SK-N-SH (cell line): ENCODE results near the gene SHISA3. TPM values are rescaled to one million over a fixed set of nuclear protein-coding genes. Genes with fewer than 3 reads are reported as not detected.

ENCODE experiments used
- CTCF ChIA-PET: fragments of 300-600, 350-600 bp; formaldehyde crosslinking; extraction: SDS; loops from one replicate; lab custom pipeline; 2021; lab: Yijun Ruan, JAX
- POLR2A ChIA-PET: fragments of 350-600 bp; sonication (Branson Sonifier 250); formaldehyde crosslinking; extraction: SDS; loops from one replicate; lab custom pipeline; 2020; ENCODE audit warnings: antibody characterized with exemption, inconsistent platforms; lab: Yijun Ruan, JAX
- DNase-seq: peaks from one replicate; pipeline ENCODE4 v3.0.0; 2012
- H2AFZ ChIP-seq: fragments of 200-600 bp; sonication (generic); 2 replicates; pipeline ENCODE4 v1.8.1; 2016; ENCODE audit warnings: antibody characterized with exemption, mild to moderate bottlenecking, low read depth
- H3F3A ChIP-seq: fragments of 200-600 bp; sonication (generic); replicated peaks from 2 replicates; pipeline ENCODE3; 2016; ENCODE audit warnings: antibody characterized with exemption, mild to moderate bottlenecking; ENCODE audit not compliant: insufficient read depth
- H3K27ac ChIP-seq, 2 experiments: fragments of 200-500 bp in 1 of 2; fragments of 200-600 bp in 1 of 2; sonication (Bioruptor generic) in 1 of 2; sonication (generic), shearing (Covaris generic) in 1 of 2; 2 replicates each; pipeline versions ENCODE4 v1.5.1 to v1.6.1; 2014 to 2016; ENCODE audit warnings: low read depth in 2 of 2, inconsistent platforms in 1 of 2, low read length in 1 of 2, mild to moderate bottlenecking in 1 of 2, mixed read lengths in 1 of 2
- H3K27me3 ChIP-seq: fragments of 200-600 bp; sonication (generic), shearing (Covaris generic); 2 replicates; pipeline ENCODE4 v1.6.1; 2016; ENCODE audit warnings: mixed run types; ENCODE audit not compliant: insufficient read depth
- H3K36me3 ChIP-seq, 2 experiments: fragments of 200-500 bp in 1 of 2; fragments of 200-600 bp in 1 of 2; sonication (Bioruptor generic) in 1 of 2; sonication (generic) in 1 of 2; replicated peaks in 1 of 2; 2 replicates each; pipeline versions ENCODE3 to v1.5.1; 2014 to 2016; ENCODE audit warnings: low read length in 1 of 2, mild to moderate bottlenecking in 1 of 2; ENCODE audit not compliant: insufficient read depth in 2 of 2, control insufficient read depth in 1 of 2
- H3K4me1 ChIP-seq, 2 experiments: fragments of 200-500 bp in 1 of 2; fragments of 200-600 bp in 1 of 2; sonication (Bioruptor generic) in 1 of 2; sonication (generic), shearing (Covaris generic) in 1 of 2; 2 replicates each; pipeline versions ENCODE4 v1.5.1 to v1.6.1; 2014 to 2016; ENCODE audit warnings: low read depth in 1 of 2, low read length in 1 of 2, mixed run types in 1 of 2; ENCODE audit not compliant: insufficient read depth in 2 of 2, control insufficient read depth in 1 of 2
- H3K4me2 ChIP-seq: fragments of 200-600 bp; sonication (generic), shearing (Covaris generic); 2 replicates; pipeline ENCODE4 v1.6.1; 2017; ENCODE audit warnings: mixed run types
- H3K4me3 ChIP-seq, 2 experiments: fragments of 200-500 bp in 1 of 2; fragments of 200-600 bp in 1 of 2; sonication (Bioruptor generic) in 1 of 2; sonication (generic), shearing (Covaris generic) in 1 of 2; 2 replicates each; pipeline versions ENCODE4 v1.5.1 to v1.8.1; 2014 to 2016; ENCODE audit warnings: low read depth in 2 of 2, inconsistent platforms in 1 of 2, low read length in 1 of 2, mild to moderate bottlenecking in 1 of 2, mixed read lengths in 1 of 2, moderate library complexity in 1 of 2
- H3K79me2 ChIP-seq: fragments of 200-600 bp; sonication (generic); 2 replicates; pipeline ENCODE4 v1.8.1; 2017; ENCODE audit warnings: mild to moderate bottlenecking; ENCODE audit not compliant: insufficient read depth
- H3K9ac ChIP-seq: fragments of 200-600 bp; sonication (generic); 2 replicates; pipeline ENCODE4 v1.6.1; 2017; ENCODE audit warnings: mixed run types
- H3K9me2 ChIP-seq: fragments of 200-600 bp; sonication (generic); 2 replicates; pipeline ENCODE4 v1.6.1; 2017; ENCODE audit warnings: mixed run types
- H3K9me3 ChIP-seq: fragments of 200-600 bp; sonication (generic); 2 replicates; pipeline ENCODE4 v1.6.1; 2017; ENCODE audit warnings: mixed run types, mild to moderate bottlenecking, moderate library complexity
- H4K20me1 ChIP-seq: fragments of 200-600 bp; sonication (generic); 2 replicates; pipeline ENCODE4 v1.6.1; 2017; ENCODE audit warnings: mild to moderate bottlenecking, mixed run types; ENCODE audit not compliant: insufficient read depth
- CHD2 ChIP-seq: fragments of 150-350 bp; IDR thresholded peaks from 2 replicates; pipeline ENCODE4 v1.6.1; 2018; ENCODE audit warnings: low read length; ENCODE audit not compliant: partially characterized antibody
- ELF1 ChIP-seq: IDR thresholded peaks from 2 replicates; pipeline ENCODE4 v1.4.0; 2012
- EP300 ChIP-seq, 2 experiments: IDR thresholded peaks; 2 replicates each; pipeline versions ENCODE4 v1.4.0 to v1.6.1; 2012; ENCODE audit warnings: borderline replicate concordance in 1 of 2, low read depth in 1 of 2, low read length in 1 of 2
- EZH2phosphoT487 ChIP-seq: fragments of 200-600 bp; sonication (generic); IDR thresholded peaks from 2 replicates; pipeline ENCODE4 v1.6.1; 2017; ENCODE audit warnings: low read depth, mixed run types, mild to moderate bottlenecking, antibody characterized with exemption, moderate library complexity, borderline replicate concordance
- FOSL2 ChIP-seq: IDR thresholded peaks from 2 replicates; pipeline ENCODE4 v1.4.0; 2012; ENCODE audit warnings: low read depth, mild to moderate bottlenecking, moderate library complexity, borderline replicate concordance
- FOXJ3 ChIP-seq: sonication (generic); formaldehyde crosslinking; IDR thresholded peaks from 2 replicates; pipeline ENCODE4 v1.5.1; 2020; ENCODE audit warnings: mild to moderate bottlenecking, missing genetic modification reagents
- FOXM1 ChIP-seq: IDR thresholded peaks from 2 replicates; pipeline ENCODE4 v1.4.0; 2012; ENCODE audit warnings: low read depth, mild to moderate bottlenecking
- GABPA ChIP-seq: IDR thresholded peaks from 2 replicates; pipeline ENCODE4 v1.4.0; 2012; ENCODE audit warnings: low read depth, mild to moderate bottlenecking
- GATA2 ChIP-seq: sonication (generic); formaldehyde crosslinking; IDR thresholded peaks from 2 replicates; pipeline ENCODE4 v1.5.0; 2020; ENCODE audit warnings: mild to moderate bottlenecking, missing genetic modification reagents
- JUND ChIP-seq: IDR thresholded peaks from 2 replicates; pipeline ENCODE4 v1.4.0; 2012
- MXI1 ChIP-seq: IDR thresholded peaks from 2 replicates; pipeline ENCODE4 v1.6.1; 2012; ENCODE audit warnings: mild to moderate bottlenecking, low read depth, low read length, improper control_type of control experiment
- NFIC ChIP-seq: IDR thresholded peaks from 2 replicates; pipeline ENCODE4 v1.4.0; 2012; ENCODE audit warnings: borderline replicate concordance
- NRF1 ChIP-seq: IDR thresholded peaks from 2 replicates; pipeline ENCODE4 v1.6.1; 2012; ENCODE audit warnings: low read depth, mild to moderate bottlenecking, low read length
- RAD21 ChIP-seq: IDR thresholded peaks from 2 replicates; pipeline ENCODE4 v1.6.1; 2012; ENCODE audit warnings: mild to moderate bottlenecking, low read length
- RCOR1 ChIP-seq: fragments of 150-350 bp; IDR thresholded peaks from 2 replicates; pipeline ENCODE4 v1.6.1; 2017; ENCODE audit warnings: antibody characterized with exemption, low read length
- SIN3A ChIP-seq: IDR thresholded peaks from 2 replicates; pipeline ENCODE4 v1.6.1; 2012; ENCODE audit warnings: low read depth, mild to moderate bottlenecking, low read length, moderate library complexity, borderline replicate concordance
- SMC3 ChIP-seq: IDR thresholded peaks from 2 replicates; pipeline ENCODE4 v1.6.1; 2012; ENCODE audit warnings: low read depth, low read length, improper control_type of control experiment
- TAF1 ChIP-seq: IDR thresholded peaks from 2 replicates; pipeline ENCODE4 v1.6.1; 2012; ENCODE audit warnings: low read depth, mild to moderate bottlenecking, low read length, moderate library complexity, borderline replicate concordance
- USF1 ChIP-seq: IDR thresholded peaks from 2 replicates; pipeline ENCODE4 v1.4.0; 2012; ENCODE audit warnings: low read depth, borderline replicate concordance
- YY1 ChIP-seq: IDR thresholded peaks from 2 replicates; pipeline ENCODE4 v1.4.0; 2012; ENCODE audit warnings: low read depth, mild to moderate bottlenecking
- WGBS: methylation state at CpG from one replicate; pipeline ENCODE4 v1.1.6; 2017; ENCODE audit warnings: low lambda C conversion rate; 5-methylcytosine and 5-hydroxymethylcytosine counted together
- polyA plus RNA-seq, 3 experiments: library from polyadenylated mRNA; depleted of rRNA; stranded (reverse); fragments of >200 nt; gene quantifications; 2 replicates each; pipeline ENCODE4 v1.2.3, GENCODE V29; 2012
- TF ChIP-seq, protein P1 (sequence below): fragments of 150-350 bp; IDR thresholded peaks from 2 replicates; pipeline ENCODE4 v1.6.1; 2016; ENCODE audit warnings: mild to moderate bottlenecking, low read depth, low read length

The SHISA3 gene
- polyA plus RNA-seq, 1 of the 3 experiments (the other 2 are of a cell fraction), result 1.1 TPM

DNA sequence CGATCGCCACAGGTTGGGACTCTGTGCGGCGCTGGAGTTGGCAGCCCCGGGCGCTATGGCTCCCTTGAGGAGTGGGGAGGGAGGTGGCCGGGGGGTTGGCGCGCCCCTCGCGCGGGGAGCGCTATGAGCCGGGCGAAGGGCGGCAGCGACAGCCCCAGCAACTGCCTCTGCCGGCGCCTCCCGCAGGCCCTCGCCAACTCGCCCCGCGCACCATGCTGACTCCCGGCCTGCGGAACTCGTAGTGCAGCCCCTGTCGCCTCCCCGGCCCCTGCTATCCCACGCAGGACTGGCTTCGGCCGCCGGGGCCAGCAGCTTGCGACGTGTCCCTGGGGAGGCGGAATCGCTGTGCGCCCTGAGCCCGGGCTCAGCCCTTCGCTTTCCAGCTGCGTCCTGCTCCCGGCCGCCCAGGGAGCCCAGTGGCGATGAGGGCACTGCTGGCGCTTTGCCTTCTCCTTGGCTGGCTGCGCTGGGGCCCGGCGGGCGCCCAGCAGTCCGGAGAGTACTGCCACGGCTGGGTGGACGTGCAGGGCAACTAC, 415 bp downstream of the SHISA3 start:
- H3K79me2 ChIP-seq, result no peaks in the 10 kb centered on the region
- no peak overlapping the region for H3K9ac ChIP-seq

DNA sequence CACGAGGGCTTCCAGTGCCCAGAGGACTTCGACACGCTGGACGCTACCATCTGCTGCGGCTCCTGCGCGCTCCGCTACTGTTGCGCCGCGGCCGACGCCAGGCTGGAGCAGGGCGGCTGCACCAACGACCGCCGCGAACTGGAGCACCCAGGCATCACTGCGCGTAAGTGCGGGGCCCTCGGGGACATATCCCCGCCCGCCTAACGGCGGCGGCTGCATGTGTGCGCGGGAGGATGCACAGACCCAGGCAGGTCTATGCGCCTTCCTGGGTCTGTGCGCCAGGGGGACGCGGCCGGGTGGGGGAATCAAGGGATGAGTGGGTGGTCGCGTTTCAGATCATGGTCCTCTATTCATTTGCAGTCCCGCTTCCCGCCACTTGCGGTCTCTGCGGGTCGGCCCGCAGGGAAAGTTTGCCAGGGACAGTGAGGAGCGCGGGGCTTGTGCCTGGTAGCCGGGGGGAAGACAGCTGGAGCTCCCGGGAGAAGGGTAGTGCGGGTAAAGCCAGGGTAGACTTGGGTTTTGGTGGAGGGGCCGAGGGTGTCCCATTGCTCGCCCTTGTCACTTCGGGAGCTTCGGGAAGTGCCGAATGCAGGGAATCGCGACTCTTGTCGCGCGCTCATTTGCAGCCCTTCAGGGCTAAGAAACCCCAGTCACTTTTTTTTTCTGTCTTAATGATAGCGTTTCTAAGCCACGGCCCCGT, 1.0 kb downstream of the SHISA3 start:
- ChIA-PET POLR2A (no interaction called here), CTCF (interaction anchor here (0.6 to 8.5 kb wide), 12 partner anchors 11 to 130 kb away, joined by 3 to 53 read pairs (median 4); no protein-coding TSS in a partner anchor)
- 18% methylated on average over 28 of the region's 60 CpGs for WGBS
- Histone ChIP-seq H4K20me1 (no peaks in the 10 kb centered on the region), H3K4me2 (peak overlapping the region; percentile 78), H3K9ac (no peak overlapping the region), H3K27me3 (peaks cover 23% of the 10 kb centered on the region), H2AFZ (peak overlapping the region; percentile 35; the same call in 1 of the 2 replicates), H3K36me3 (no peaks in the 10 kb centered on the region), H3F3A (no peaks in the 10 kb centered on the region), H3K9me3 (no peaks in the 10 kb centered on the region), H3K4me3 (peak overlapping the region; percentile 58 to 60), H3K9me2 (no peaks in the 10 kb centered on the region), H3K27ac (no peak overlapping the region), H3K4me1 (peaks cover 0 to 19% of the 10 kb centered on the region in 2 experiments; a peak in 2 of 4 replicates), H3K79me2 (no peaks in the 10 kb centered on the region)
- peak; percentile 81 for DNase-seq
- TF ChIP-seq RAD21 (no peak), EZH2phosphoT487 (no peak), TAF1 (no peak), USF1 (no peak), YY1 (no peak), MXI1 (peak; percentile 31; the same call in 1 of the 2 replicates), NFIC (no peak), ELF1 (no peak)

More for the DNA sequence above, 415 bp downstream of the SHISA3 start:
- CTCF ChIA-PET, result interaction anchor here (0.7 to 8.5 kb wide), 10 partner anchors 9 to 121 kb away, joined by 3 to 53 read pairs (median 4); no protein-coding TSS in a partner anchor
- Histone ChIP-seq H3K27ac (no peak overlapping the region), H3K9me3 (no peaks in the 10 kb centered on the region), H3K4me2 (peak overlapping the region; percentile 78), H3K4me1 (peaks cover 0 to 19% of the 10 kb centered on the region in 2 experiments; a peak in 2 of 4 replicates), H3K4me3 (peak overlapping the region; percentile 58 to 60), H3K36me3 (no peaks in the 10 kb centered on the region), H3F3A (no peaks in the 10 kb centered on the region), H3K27me3 (peaks cover 23% of the 10 kb centered on the region), H2AFZ (0 out of 2 replicates have a peak overlapping the region, but pooled peaks have one; percentile 63), H3K9me2 (no peaks in the 10 kb centered on the region), H4K20me1 (no peaks in the 10 kb centered on the region)
- POLR2A ChIA-PET, result no interaction called here
- peak; percentile 78 for DNase-seq
- no peak for TF ChIP-seq JUND
- no peak for TF ChIP-seq FOSL2
- no peak for TF ChIP-seq CHD2
- TF ChIP-seq SMC3, result no peak
- TF ChIP-seq FOXM1, result no peak
- no peak for TF ChIP-seq SIN3A
- no peak for TF ChIP-seq NFIC
- TF ChIP-seq NRF1, result no peak
- TF ChIP-seq GATA2, result no peak
- no peak for TF ChIP-seq RCOR1
- TF ChIP-seq EP300 (IDR thresholded peaks at IDR 0.05; ENCODE audit: borderline replicate concordance in 1 of 2, low read depth in 1 of 2, low read length in 1 of 2), result no peak
- TF ChIP-seq EZH2phosphoT487, result no peak
- no peak for TF ChIP-seq TAF1
- TF ChIP-seq GABPA, result no peak
- no peak for TF ChIP-seq RAD21
- TF ChIP-seq FOXJ3 (CRISPR knock-in tag), result no peak
- TF ChIP-seq, protein P1, sequence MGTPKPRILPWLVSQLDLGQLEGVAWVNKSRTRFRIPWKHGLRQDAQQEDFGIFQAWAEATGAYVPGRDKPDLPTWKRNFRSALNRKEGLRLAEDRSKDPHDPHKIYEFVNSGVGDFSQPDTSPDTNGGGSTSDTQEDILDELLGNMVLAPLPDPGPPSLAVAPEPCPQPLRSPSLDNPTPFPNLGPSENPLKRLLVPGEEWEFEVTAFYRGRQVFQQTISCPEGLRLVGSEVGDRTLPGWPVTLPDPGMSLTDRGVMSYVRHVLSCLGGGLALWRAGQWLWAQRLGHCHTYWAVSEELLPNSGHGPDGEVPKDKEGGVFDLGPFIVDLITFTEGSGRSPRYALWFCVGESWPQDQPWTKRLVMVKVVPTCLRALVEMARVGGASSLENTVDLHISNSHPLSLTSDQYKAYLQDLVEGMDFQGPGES, result no peak
- WGBS, result 0% methylated on average over 15 of the region's 52 CpGs
